Esophagus squamous epithelium (tissue), 4 donors: ENCODE results near the gene PHACTR3.

Experiments
- CTCF ChIP-seq, 6 experiments: fragments of 450-650 bp in 4 of 6; fragments of 200-600 bp in 2 of 6; sonication (generic) in 2 of 6; IDR thresholded peaks; one replicate each; pipeline ENCODE4 v1.5.1; 2016 to 2019; ENCODE audit warnings: antibody characterized with exemption in 6 of 6, mild to moderate bottlenecking in 4 of 6, moderate library complexity in 4 of 6
- POLR2A ChIP-seq, 4 donors: fragments of 450-650 bp; IDR thresholded peaks; one replicate each; pipeline ENCODE4 v1.6.1; 2017; ENCODE audit warnings: antibody characterized with exemption in 4 of 4, mild to moderate bottlenecking in 4 of 4, moderate library complexity in 3 of 4

GRCh38 chr20:59850018-59850641 lies 245.8 kb downstream of the PHACTR3 start:
- TF ChIP-seq CTCF (IDR thresholded peaks at IDR 0.05) = peak; percentile 27 to 75 (median 56)
- no peak for TF ChIP-seq POLR2A (IDR thresholded peaks at IDR 0.05)
